Measurements from ENCODE around the gene URI1. TPM values are rescaled to one million over a fixed set of nuclear protein-coding genes. Genes with fewer than 3 reads are reported as not detected.

The URI1 gene
- total RNA-seq, 2 donors from 2014 or later = 37.9 to 41.4 TPM

- no peak for TF ChIP-seq CTCF (IDR thresholded peaks at IDR 0.05)
- intact Hi-C loops (cut with DNase I) = no loop called here
- Histone ChIP-seq H3K4me3 (no peak overlapping the region), H3K36me3 (no peaks in the 10 kb centered on the region), H3K27ac (no peak overlapping the region), H3K27me3 (no peaks in the 10 kb centered on the region), H3K9ac (ENCODE audit: low read depth in 2 of 2, low read length in 2 of 2) (no peak overlapping the region), H3K9me3 (no peaks in the 10 kb centered on the region), H3K4me1 (no peaks in the 10 kb centered on the region)
- DNase-seq = no peak
These were observed 7.8 kb upstream of the URI1 start for GRCh38 chr19:29934257-29934656.

GRCh38 chr19:29934781-29935180 lies 7.3 kb upstream of the URI1 start:
- no peak overlapping the region for H3K4me3 ChIP-seq
- no peaks in the 10 kb centered on the region for H3K9me3 ChIP-seq
- intact Hi-C loops (cut with DNase I) = no loop called here
- DNase-seq = no peak
- H3K27me3 ChIP-seq = no peaks in the 10 kb centered on the region
- TF ChIP-seq CTCF (IDR thresholded peaks at IDR 0.05) = no peak
- no peak overlapping the region for H3K9ac ChIP-seq (ENCODE audit: low read depth in 2 of 2, low read length in 2 of 2)
- H3K36me3 ChIP-seq = no peaks in the 10 kb centered on the region
- H3K27ac ChIP-seq = no peak overlapping the region
- no peaks in the 10 kb centered on the region for H3K4me1 ChIP-seq

- intact Hi-C loops (cut with DNase I) = no loop called here
These were observed 5.6 kb upstream of the URI1 start for GRCh38 chr19:29936409-29936808.

GRCh38 chr19:29939628-29940027 lies 2.4 kb upstream of the URI1 start:
- no peaks in the 10 kb centered on the region for H3K9me3 ChIP-seq
- no peak overlapping the region for H3K27ac ChIP-seq
- H3K4me1 ChIP-seq = no peaks in the 10 kb centered on the region
- H3K36me3 ChIP-seq = no peaks in the 10 kb centered on the region
- intact Hi-C loops (cut with DNase I) = no loop called here
- no peak for DNase-seq
- no peaks in the 10 kb centered on the region for H3K27me3 ChIP-seq
- H3K4me3 ChIP-seq = no peak overlapping the region
- H3K9ac ChIP-seq (ENCODE audit: low read depth in 2 of 2, low read length in 2 of 2) = no peak overlapping the region
- no peak for TF ChIP-seq CTCF (IDR thresholded peaks at IDR 0.05)

More at GRCh38 chr19:29936409-29936808, 5.6 kb upstream of the URI1 start:
- H3K27ac ChIP-seq = no peak overlapping the region
- no peaks in the 10 kb centered on the region for H3K9me3 ChIP-seq
- TF ChIP-seq CTCF (IDR thresholded peaks at IDR 0.05) = no peak
- no peaks in the 10 kb centered on the region for H3K4me1 ChIP-seq
- H3K4me3 ChIP-seq = no peak overlapping the region
- no peak for DNase-seq
- H3K9ac ChIP-seq (ENCODE audit: low read depth in 2 of 2, low read length in 2 of 2) = no peak overlapping the region
- H3K27me3 ChIP-seq = no peaks in the 10 kb centered on the region
- H3K36me3 ChIP-seq = no peaks in the 10 kb centered on the region

- H3K27ac ChIP-seq = no peak overlapping the region
- H3K9ac ChIP-seq (ENCODE audit: low read depth in 2 of 2, low read length in 2 of 2) = no peak overlapping the region
- no peak overlapping the region for H3K4me3 ChIP-seq
- intact Hi-C loops (cut with DNase I) = no loop called here
- DNase-seq = no peak
- no peaks in the 10 kb centered on the region for H3K4me1 ChIP-seq
- no peaks in the 10 kb centered on the region for H3K36me3 ChIP-seq
- H3K9me3 ChIP-seq = no peaks in the 10 kb centered on the region
- H3K27me3 ChIP-seq = no peaks in the 10 kb centered on the region
- no peak for TF ChIP-seq CTCF (IDR thresholded peaks at IDR 0.05)
These were observed 961 bp upstream of the URI1 start for GRCh38 chr19:29940971-29941585.

Data from colonic mucosa (tissue), 4 donors.